HepG2 (cell line): ENCODE data around the gene ZNF629. TPM values are rescaled to one million over a fixed set of nuclear protein-coding genes. Genes with fewer than 3 reads are reported as not detected.

ENCODE experiments used
- CEBPB ChIP-seq: IDR thresholded peaks from 2 replicates; pipeline ENCODE4 v1.6.1; 2011; ENCODE audit warnings: low read depth, low read length, improper control_type of control experiment, borderline replicate concordance
- FOSL1 ChIP-seq: sonication (generic); formaldehyde crosslinking; IDR thresholded peaks from 2 replicates; pipeline ENCODE4 v1.9.0; 2021; ENCODE audit warnings: missing genetic modification reagents, borderline replicate concordance
- HNRNPLL ChIP-seq: fragments of 200-400 bp; formaldehyde crosslinking; IDR thresholded peaks from 2 replicates; pipeline ENCODE4 v1.6.1; 2017; ENCODE audit warnings: mild to moderate bottlenecking, low read depth, low read length; ENCODE audit not compliant: poor library complexity, severe bottlenecking
- HNRNPUL1 ChIP-seq: fragments of 200-400 bp; formaldehyde crosslinking; IDR thresholded peaks from 2 replicates; pipeline ENCODE4 v1.6.1; 2017; ENCODE audit warnings: low read depth, mild to moderate bottlenecking, low read length, moderate library complexity
- NCOA5 ChIP-seq: sonication (generic); formaldehyde crosslinking; IDR thresholded peaks from 2 replicates; pipeline ENCODE4 v1.4.0; 2020; ENCODE audit warnings: missing genetic modification reagents
- SALL2 ChIP-seq: sonication (generic); formaldehyde crosslinking; IDR thresholded peaks from 2 replicates; pipeline ENCODE4 v1.8.1; 2023; ENCODE audit warnings: mild to moderate bottlenecking, missing genetic modification reagents, inconsistent platforms
- SIX1 ChIP-seq: sonication (generic); formaldehyde crosslinking; IDR thresholded peaks from 2 replicates; pipeline ENCODE4 v1.4.0; 2020; ENCODE audit warnings: missing genetic modification reagents, borderline replicate concordance
- STAG1 ChIP-seq: sonication (generic); formaldehyde crosslinking; IDR thresholded peaks from 2 replicates; pipeline ENCODE4 v1.4.0; 2020; ENCODE audit warnings: missing genetic modification reagents
- TEAD3 ChIP-seq: optimal IDR thresholded peaks from 2 replicates; pipeline ENCODE3; 2016; ENCODE audit warnings: borderline replicate concordance
- ZIK1 ChIP-seq: sonication (generic); formaldehyde crosslinking; IDR thresholded peaks from 2 replicates; pipeline ENCODE4 v1.5.0; 2020; ENCODE audit warnings: mild to moderate bottlenecking, low read depth, missing genetic modification reagents, borderline replicate concordance
- ZNF234 ChIP-seq: sonication (generic); formaldehyde crosslinking; conservative IDR thresholded peaks from 2 replicates; pipeline ENCODE4 v1.5.1; 2020; ENCODE audit warnings: mild to moderate bottlenecking, missing genetic modification reagents
- ZNF549 ChIP-seq: sonication (generic); formaldehyde crosslinking; IDR thresholded peaks from 2 replicates; pipeline ENCODE4 v1.5.0; 2020; ENCODE audit warnings: missing genetic modification reagents
- ZSCAN31 ChIP-seq: sonication (generic); formaldehyde crosslinking; IDR thresholded peaks from 2 replicates; pipeline ENCODE4 v1.5.0; 2020; ENCODE audit warnings: low read depth, mild to moderate bottlenecking, missing genetic modification reagents
- polyA plus RNA-seq, 8 experiments: library from polyadenylated mRNA; depleted of rRNA in 3 of 8; stranded (reverse) in 7 of 8; unstranded in 1 of 8; fragments of >200 nt; fragmentation: Illumina TruSeq in 4 of 8; extraction: Trizol in 4 of 8; gene quantifications; 2 replicates each; pipeline versions ENCODE4 v1.2.1 to v1.2.3, GENCODE V29; 2011 to 2016; ENCODE audit warnings: low read depth in 4 of 8, missing spikeins in 1 of 8, mixed read lengths in 1 of 8; ENCODE audit not compliant: insufficient read depth in 1 of 8
- total RNA-seq, 5 experiments: library from RNA; depleted of rRNA; stranded (reverse); fragments of >200 nt; fragmentation: Illumina TruSeq; extraction: Trizol; gene quantifications; 2 replicates each; pipeline ENCODE4 v1.2.3, GENCODE V29; 2016; ENCODE audit warnings: low read depth in 1 of 5
- TF ChIP-seq, protein P1 (sequence below): sonication (generic); IDR thresholded peaks from 2 replicates; pipeline ENCODE4 v1.6.1; 2016; ENCODE audit warnings: low read depth, borderline replicate concordance
- TF ChIP-seq, protein P2 (sequence below): sonication (generic); formaldehyde crosslinking; IDR thresholded peaks from 2 replicates; pipeline ENCODE4 v1.8.0; 2022; ENCODE audit warnings: missing genetic modification reagents, mild to moderate bottlenecking, borderline replicate concordance
- TF ChIP-seq, protein P3 (sequence below): sonication (generic); formaldehyde crosslinking; IDR thresholded peaks from 2 replicates; pipeline ENCODE4 v1.4.0; 2020; ENCODE audit warnings: missing genetic modification reagents, low read depth, mild to moderate bottlenecking, borderline replicate concordance
- TF ChIP-seq, protein P4 (sequence below): IDR thresholded peaks from 2 replicates; pipeline ENCODE4 v1.6.1; 2016; ENCODE audit warnings: low read depth, missing genetic modification reagents, missing compliant biosample characterization
- TF ChIP-seq, protein P5 (sequence below): IDR thresholded peaks from 2 replicates; pipeline ENCODE4 v1.4.0; 2020; ENCODE audit warnings: mild to moderate bottlenecking, missing genetic modification reagents

The ZNF629 gene
- total and polyA plus RNA-seq, 2 of the 13 experiments (the other 11 are each of a cell fraction or from before 2014, with no cell fraction given): 6.1 to 16.5 TPM

DNA sequence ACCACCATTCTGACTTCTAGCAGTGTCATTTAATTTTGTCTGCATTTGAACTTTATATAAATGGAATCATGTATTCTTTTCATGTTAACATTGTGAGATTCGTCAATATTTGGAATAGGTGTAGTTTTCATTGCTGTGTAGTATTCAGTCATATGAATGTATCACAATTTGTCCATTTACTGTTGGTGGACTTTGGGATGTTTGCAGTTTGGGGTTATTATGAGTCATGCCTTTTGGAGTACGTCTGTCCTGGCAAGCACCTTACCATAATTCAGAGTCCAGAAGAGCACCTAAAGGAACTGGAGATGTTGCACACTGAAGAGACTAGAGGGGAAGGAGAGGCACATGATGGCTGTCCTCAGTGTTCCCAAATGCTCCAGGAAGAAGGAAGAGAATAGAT is 41.9 kb downstream of the ZNF629 start (continued):
- TF ChIP-seq FOSL1 (CRISPR knock-in tag) (peak; percentile 52; the same call in 1 of the 2 replicates), SIX1 (CRISPR knock-in tag) (no peak), ZSCAN31 (CRISPR knock-in tag) (no peak), HNRNPUL1 (no peak), TEAD3 (CRISPR knock-in tag) (no peak), ZNF234 (CRISPR knock-in tag) (no peak), ZIK1 (no peak), STAG1 (no peak), CEBPB (no peak), ZNF549 (CRISPR knock-in tag) (no peak), NCOA5 (CRISPR knock-in tag) (no peak), HNRNPLL (no peak), SALL2 (CRISPR knock-in tag) (no peak)
- TF ChIP-seq, protein P1, sequence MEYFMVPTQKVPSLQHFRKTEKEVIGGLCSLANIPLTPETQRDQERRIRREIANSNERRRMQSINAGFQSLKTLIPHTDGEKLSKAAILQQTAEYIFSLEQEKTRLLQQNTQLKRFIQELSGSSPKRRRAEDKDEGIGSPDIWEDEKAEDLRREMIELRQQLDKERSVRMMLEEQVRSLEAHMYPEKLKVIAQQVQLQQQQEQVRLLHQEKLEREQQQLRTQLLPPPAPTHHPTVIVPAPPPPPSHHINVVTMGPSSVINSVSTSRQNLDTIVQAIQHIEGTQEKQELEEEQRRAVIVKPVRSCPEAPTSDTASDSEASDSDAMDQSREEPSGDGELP: peak; percentile 34; the same call in 1 of the 2 replicates
- TF ChIP-seq, protein P2, sequence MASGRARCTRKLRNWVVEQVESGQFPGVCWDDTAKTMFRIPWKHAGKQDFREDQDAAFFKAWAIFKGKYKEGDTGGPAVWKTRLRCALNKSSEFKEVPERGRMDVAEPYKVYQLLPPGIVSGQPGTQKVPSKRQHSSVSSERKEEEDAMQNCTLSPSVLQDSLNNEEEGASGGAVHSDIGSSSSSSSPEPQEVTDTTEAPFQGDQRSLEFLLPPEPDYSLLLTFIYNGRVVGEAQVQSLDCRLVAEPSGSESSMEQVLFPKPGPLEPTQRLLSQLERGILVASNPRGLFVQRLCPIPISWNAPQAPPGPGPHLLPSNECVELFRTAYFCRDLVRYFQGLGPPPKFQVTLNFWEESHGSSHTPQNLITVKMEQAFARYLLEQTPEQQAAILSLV (CRISPR knock-in tag): no peak
- TF ChIP-seq, protein P3, sequence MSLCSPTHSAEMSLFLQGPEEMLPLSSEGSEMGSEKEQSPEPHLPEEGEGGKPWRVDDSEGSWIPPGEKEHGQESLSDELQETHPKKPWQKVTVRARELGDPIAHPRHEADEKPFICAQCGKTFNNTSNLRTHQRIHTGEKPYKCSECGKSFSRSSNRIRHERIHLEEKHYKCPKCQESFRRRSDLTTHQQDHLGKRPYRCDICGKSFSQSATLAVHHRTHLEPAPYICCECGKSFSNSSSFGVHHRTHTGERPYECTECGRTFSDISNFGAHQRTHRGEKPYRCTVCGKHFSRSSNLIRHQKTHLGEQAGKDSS (CRISPR knock-in tag): no peak
- TF ChIP-seq, protein P4, sequence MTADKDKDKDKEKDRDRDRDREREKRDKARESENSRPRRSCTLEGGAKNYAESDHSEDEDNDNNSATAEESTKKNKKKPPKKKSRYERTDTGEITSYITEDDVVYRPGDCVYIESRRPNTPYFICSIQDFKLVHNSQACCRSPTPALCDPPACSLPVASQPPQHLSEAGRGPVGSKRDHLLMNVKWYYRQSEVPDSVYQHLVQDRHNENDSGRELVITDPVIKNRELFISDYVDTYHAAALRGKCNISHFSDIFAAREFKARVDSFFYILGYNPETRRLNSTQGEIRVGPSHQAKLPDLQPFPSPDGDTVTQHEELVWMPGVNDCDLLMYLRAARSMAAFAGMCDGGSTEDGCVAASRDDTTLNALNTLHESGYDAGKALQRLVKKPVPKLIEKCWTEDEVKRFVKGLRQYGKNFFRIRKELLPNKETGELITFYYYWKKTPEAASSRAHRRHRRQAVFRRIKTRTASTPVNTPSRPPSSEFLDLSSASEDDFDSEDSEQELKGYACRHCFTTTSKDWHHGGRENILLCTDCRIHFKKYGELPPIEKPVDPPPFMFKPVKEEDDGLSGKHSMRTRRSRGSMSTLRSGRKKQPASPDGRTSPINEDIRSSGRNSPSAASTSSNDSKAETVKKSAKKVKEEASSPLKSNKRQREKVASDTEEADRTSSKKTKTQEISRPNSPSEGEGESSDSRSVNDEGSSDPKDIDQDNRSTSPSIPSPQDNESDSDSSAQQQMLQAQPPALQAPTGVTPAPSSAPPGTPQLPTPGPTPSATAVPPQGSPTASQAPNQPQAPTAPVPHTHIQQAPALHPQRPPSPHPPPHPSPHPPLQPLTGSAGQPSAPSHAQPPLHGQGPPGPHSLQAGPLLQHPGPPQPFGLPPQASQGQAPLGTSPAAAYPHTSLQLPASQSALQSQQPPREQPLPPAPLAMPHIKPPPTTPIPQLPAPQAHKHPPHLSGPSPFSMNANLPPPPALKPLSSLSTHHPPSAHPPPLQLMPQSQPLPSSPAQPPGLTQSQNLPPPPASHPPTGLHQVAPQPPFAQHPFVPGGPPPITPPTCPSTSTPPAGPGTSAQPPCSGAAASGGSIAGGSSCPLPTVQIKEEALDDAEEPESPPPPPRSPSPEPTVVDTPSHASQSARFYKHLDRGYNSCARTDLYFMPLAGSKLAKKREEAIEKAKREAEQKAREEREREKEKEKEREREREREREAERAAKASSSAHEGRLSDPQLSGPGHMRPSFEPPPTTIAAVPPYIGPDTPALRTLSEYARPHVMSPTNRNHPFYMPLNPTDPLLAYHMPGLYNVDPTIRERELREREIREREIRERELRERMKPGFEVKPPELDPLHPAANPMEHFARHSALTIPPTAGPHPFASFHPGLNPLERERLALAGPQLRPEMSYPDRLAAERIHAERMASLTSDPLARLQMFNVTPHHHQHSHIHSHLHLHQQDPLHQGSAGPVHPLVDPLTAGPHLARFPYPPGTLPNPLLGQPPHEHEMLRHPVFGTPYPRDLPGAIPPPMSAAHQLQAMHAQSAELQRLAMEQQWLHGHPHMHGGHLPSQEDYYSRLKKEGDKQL: no peak
- TF ChIP-seq, protein P5, sequence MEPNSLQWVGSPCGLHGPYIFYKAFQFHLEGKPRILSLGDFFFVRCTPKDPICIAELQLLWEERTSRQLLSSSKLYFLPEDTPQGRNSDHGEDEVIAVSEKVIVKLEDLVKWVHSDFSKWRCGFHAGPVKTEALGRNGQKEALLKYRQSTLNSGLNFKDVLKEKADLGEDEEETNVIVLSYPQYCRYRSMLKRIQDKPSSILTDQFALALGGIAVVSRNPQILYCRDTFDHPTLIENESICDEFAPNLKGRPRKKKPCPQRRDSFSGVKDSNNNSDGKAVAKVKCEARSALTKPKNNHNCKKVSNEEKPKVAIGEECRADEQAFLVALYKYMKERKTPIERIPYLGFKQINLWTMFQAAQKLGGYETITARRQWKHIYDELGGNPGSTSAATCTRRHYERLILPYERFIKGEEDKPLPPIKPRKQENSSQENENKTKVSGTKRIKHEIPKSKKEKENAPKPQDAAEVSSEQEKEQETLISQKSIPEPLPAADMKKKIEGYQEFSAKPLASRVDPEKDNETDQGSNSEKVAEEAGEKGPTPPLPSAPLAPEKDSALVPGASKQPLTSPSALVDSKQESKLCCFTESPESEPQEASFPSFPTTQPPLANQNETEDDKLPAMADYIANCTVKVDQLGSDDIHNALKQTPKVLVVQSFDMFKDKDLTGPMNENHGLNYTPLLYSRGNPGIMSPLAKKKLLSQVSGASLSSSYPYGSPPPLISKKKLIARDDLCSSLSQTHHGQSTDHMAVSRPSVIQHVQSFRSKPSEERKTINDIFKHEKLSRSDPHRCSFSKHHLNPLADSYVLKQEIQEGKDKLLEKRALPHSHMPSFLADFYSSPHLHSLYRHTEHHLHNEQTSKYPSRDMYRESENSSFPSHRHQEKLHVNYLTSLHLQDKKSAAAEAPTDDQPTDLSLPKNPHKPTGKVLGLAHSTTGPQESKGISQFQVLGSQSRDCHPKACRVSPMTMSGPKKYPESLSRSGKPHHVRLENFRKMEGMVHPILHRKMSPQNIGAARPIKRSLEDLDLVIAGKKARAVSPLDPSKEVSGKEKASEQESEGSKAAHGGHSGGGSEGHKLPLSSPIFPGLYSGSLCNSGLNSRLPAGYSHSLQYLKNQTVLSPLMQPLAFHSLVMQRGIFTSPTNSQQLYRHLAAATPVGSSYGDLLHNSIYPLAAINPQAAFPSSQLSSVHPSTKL: peak; percentile 46; the same call in 1 of the 2 replicates
